NCI-H1092 (cell line): ENCODE data around the gene AKAP11.

Experiments used
- DNase-seq: peaks from one replicate; lab custom pipeline; 2025; lab: John Stamatoyannopoulos, UW

Gene AKAP11

GRCh38 chr13:42333613-42334328 is 61.8 kb downstream of the AKAP11 start:
- DNase-seq: no peak

- DNase-seq: no peak
These were observed 62.4 kb downstream of the AKAP11 start for GRCh38 chr13:42334329-42334706.

- DNase-seq: no peak
These were observed 66.1 kb downstream of the AKAP11 start for GRCh38 chr13:42337808-42338600.

GRCh38 chr13:42345367-42345766 is 73.4 kb downstream of the AKAP11 start:
- no peak for DNase-seq

- DNase-seq: no peak
These were observed 76.6 kb downstream of the AKAP11 start for GRCh38 chr13:42348576-42348975.

- no peak for DNase-seq
These were observed 78.2 kb downstream of the AKAP11 start for GRCh38 chr13:42350141-42350540.

GRCh38 chr13:42354241-42355091 is 82.5 kb downstream of the AKAP11 start:
- DNase-seq: no peak

- no peak for DNase-seq
These were observed 83.1 kb downstream of the AKAP11 start for GRCh38 chr13:42355092-42355485.

- no peak for DNase-seq
These were observed 83.7 kb downstream of the AKAP11 start for GRCh38 chr13:42355491-42356183.

GRCh38 chr13:42356184-42356575 is 84.2 kb downstream of the AKAP11 start:
- DNase-seq: no peak

GRCh38 chr13:42360046-42360574 is 88.2 kb downstream of the AKAP11 start:
- DNase-seq: no peak

- DNase-seq: no peak
These were observed 89.7 kb downstream of the AKAP11 start for GRCh38 chr13:42361701-42362100.

- no peak for DNase-seq
These were observed 92.1 kb downstream of the AKAP11 start for GRCh38 chr13:42363941-42364612.

- no peak for DNase-seq
These were observed 92.7 kb downstream of the AKAP11 start for GRCh38 chr13:42364613-42365000.

- DNase-seq: no peak
These were observed 95.9 kb downstream of the AKAP11 start for GRCh38 chr13:42367831-42368230.

GRCh38 chr13:42369071-42369797 is 97.3 kb downstream of the AKAP11 start:
- DNase-seq: no peak

- no peak for DNase-seq
These were observed 98.3 kb downstream of the AKAP11 start for GRCh38 chr13:42370229-42370628.
